BLaER1 (cell line): ENCODE measurements around the gene NAT14.
"Not testable (repeated sequence)": the region's sequence is repeated elsewhere in the genome, so short reads cannot be mapped to it uniquely, and the experiment has no call there.

Experiments used
- H3K27ac ChIP-seq: shearing (Covaris generic); formaldehyde crosslinking; 2 replicates; pipeline ENCODE4 v1.8.1; 2022
- H3K27me3 ChIP-seq: shearing (Covaris generic); formaldehyde crosslinking; 2 replicates; pipeline ENCODE4 v1.8.1; 2022
- H3K36me3 ChIP-seq: shearing (Covaris generic); formaldehyde crosslinking; 2 replicates; pipeline ENCODE4 v1.8.1; 2022
- H3K4me1 ChIP-seq: shearing (Covaris generic); formaldehyde crosslinking; 2 replicates; pipeline ENCODE4 v1.8.1; 2022
- H3K4me2 ChIP-seq: shearing (Covaris generic); formaldehyde crosslinking; 2 replicates; pipeline ENCODE4 v1.8.1; 2022
- H3K4me3 ChIP-seq: shearing (Covaris generic); formaldehyde crosslinking; 2 replicates; pipeline ENCODE4 v1.8.1; 2022
- H3K9ac ChIP-seq: shearing (Covaris generic); formaldehyde crosslinking; 2 replicates; pipeline ENCODE4 v1.8.1; 2022
- H3K9me3 ChIP-seq: shearing (Covaris generic); formaldehyde crosslinking; 2 replicates; pipeline ENCODE4 v1.8.1; 2022
- H4K20me1 ChIP-seq: shearing (Covaris generic); formaldehyde crosslinking; 2 replicates; pipeline ENCODE4 v1.8.1; 2022
- Cebpa-rat ChIP-seq: shearing (Covaris generic); IDR thresholded peaks from 2 replicates; pipeline ENCODE4 v1.8.1; 2022

NAT14 gene

DNA sequence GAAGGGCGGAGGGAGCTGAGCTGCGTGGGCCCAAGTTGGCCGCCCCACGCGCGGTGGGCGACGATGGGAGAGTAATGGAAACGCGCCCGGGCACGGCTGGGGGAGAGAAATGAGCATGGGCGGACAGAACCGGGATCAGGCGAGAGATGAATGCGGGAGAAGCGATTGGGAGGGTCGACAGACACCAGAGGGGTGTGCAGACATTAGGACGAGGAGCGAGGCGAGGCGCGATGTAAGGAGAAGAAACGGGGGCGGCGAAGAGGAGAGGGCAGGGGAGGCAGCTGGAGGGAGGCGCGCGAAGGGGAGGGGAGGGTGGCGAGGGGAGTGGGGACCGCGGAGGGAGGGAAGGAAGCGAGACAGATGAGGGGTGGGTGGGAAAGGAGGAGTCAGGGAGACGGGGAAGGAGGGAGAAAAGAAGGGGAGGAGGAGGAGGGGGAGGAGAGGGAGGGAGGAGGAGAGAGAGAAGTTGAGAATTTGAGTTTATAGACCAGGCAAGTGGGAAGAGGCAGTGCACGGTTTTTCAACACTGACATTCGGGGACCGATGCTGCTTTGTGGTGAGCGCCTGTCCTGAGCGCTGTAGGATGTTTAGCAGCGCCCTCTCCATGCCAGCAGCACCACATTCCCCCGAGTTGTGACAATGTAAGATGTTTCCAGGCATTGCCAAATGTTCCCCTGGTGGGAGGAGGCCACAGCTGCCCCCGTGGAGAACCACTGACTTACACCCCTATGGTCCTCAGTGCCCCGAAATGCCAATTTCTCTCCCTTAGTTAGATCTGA lies 41.8 kb upstream of the NAT14 start, which contains the start of gene SHISA7:
SHISA7 (minus strand) TSS at position 256 of the 779 bp plus-strand sequence. CDS start 437 bp downstream, outside the sequence.
- Histone ChIP-seq H3K36me3 (no peaks in the 10 kb centered on the region), H3K9ac (no peak within 1 kb of the TSS), H3K4me3 (no peak within 1 kb of the TSS), H4K20me1 (peaks cover 20% of the 10 kb centered on the region; the same call in 1 of the 2 replicates), H3K27me3 (peaks cover 96% of the 10 kb centered on the region), H3K9me3 (0 out of 2 replicates have a peak, but pooled peaks cover 7% of the 10 kb centered on the region), H3K4me2 (no peak within 1 kb of the TSS), H3K27ac (no peak within 1 kb of the TSS), H3K4me1 (peaks cover 13% of the 10 kb centered on the region; the same call in 1 of the 2 replicates)
- no peak for TF ChIP-seq Cebpa-rat

- H3K4me1 ChIP-seq, result peaks cover 13% of the 10 kb centered on the region; the same call in 1 of the 2 replicates
- TF ChIP-seq Cebpa-rat, result no peak
- H4K20me1 ChIP-seq, result peaks cover 17% of the 10 kb centered on the region; the same call in 1 of the 2 replicates
- no peak overlapping the region for H3K27ac ChIP-seq
- no peaks in the 10 kb centered on the region for H3K36me3 ChIP-seq
- no peak overlapping the region for H3K4me2 ChIP-seq
- H3K9me3 ChIP-seq, result 0 out of 2 replicates have a peak, but pooled peaks cover 7% of the 10 kb centered on the region
- no peak overlapping the region for H3K4me3 ChIP-seq
- H3K27me3 ChIP-seq, result peaks cover 89% of the 10 kb centered on the region
- H3K9ac ChIP-seq, result no peak overlapping the region
Measured at GRCh38 chr19:55443824-55444480, 41.0 kb upstream of the NAT14 start.

DNA sequence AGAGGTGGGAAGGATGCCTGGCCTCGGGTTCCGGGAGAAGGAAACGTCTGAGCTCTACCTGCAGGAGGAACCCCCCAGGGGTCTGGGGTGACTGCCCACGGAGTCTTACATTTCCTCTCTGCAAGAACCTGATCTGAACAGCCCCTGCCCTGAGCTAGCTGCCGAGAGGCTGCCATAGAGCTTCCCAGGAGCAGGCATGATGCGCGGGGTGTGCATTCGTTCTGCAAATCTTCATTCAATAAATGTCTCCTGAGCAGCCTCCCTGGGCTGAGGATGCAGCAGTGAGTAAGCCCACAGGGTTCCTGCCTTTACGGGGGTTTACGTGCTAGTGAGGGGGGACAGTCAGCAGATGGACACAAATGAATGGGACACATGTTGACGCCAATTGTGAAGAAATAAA lies 40.3 kb upstream of the NAT14 start:
- Histone ChIP-seq H3K9ac (no peak overlapping the region), H3K27me3 (peaks cover 89% of the 10 kb centered on the region), H3K4me1 (peaks cover 13% of the 10 kb centered on the region; the same call in 1 of the 2 replicates), H3K27ac (no peak overlapping the region), H3K4me2 (no peak overlapping the region), H3K4me3 (no peak overlapping the region), H3K9me3 (0 out of 2 replicates have a peak, but pooled peaks cover 7% of the 10 kb centered on the region), H4K20me1 (peaks cover 10% of the 10 kb centered on the region; the same call in 1 of the 2 replicates), H3K36me3 (no peaks in the 10 kb centered on the region)
- no peak for TF ChIP-seq Cebpa-rat

GRCh38 chr19:55446060-55446459 lies 38.9 kb upstream of the NAT14 start:
- H3K4me1 ChIP-seq, result peaks cover 8% of the 10 kb centered on the region; the same call in 1 of the 2 replicates
- no peak for TF ChIP-seq Cebpa-rat
- H3K4me2 ChIP-seq, result no peak overlapping the region
- no peak overlapping the region for H3K27ac ChIP-seq
- H4K20me1 ChIP-seq, result 0 out of 2 replicates have a peak, but pooled peaks cover 8% of the 10 kb centered on the region
- H3K4me3 ChIP-seq, result no peak overlapping the region
- H3K36me3 ChIP-seq, result no peaks in the 10 kb centered on the region
- H3K27me3 ChIP-seq, result peaks cover 89% of the 10 kb centered on the region
- no peaks in the 10 kb centered on the region for H3K9me3 ChIP-seq
- H3K9ac ChIP-seq, result no peak overlapping the region

DNA sequence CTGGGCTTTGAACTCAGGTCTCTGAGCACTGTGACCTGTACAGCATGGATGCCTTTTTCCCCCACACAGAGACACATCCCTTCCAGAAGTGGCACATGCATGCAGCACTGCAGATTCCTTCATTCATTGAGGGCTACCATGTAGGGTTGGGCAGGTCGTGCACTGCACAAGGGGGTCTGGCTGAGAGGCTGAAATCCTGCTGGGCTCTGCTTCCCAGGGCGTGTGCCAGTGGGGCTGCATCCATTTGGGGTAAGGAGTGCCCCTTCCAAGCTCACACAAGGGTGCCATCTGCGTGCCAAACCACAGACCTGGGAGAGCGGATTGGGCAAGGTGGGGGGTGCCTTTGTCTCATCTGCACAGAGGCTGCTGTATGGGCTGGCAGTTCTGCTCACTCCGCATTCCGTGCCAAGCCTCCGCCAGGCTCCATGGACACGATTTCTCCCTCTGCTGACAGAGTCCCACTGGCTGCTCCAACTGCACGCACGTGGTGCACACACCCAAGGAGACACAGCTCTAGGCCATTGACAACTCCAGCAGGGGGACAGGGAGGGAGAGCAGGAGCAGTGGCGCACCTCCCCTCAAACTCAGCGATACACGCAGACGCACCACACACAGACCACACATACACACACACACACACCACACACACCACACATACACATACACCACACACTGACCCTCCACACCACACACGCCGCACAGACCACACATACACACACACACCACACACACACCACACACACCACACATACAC lies 37.4 kb upstream of the NAT14 start:
- Histone ChIP-seq H3K9ac (no peak overlapping the region), H3K27me3 (peaks cover 89% of the 10 kb centered on the region), H3K4me2 (no peak overlapping the region), H3K9me3 (no peaks in the 10 kb centered on the region), H3K27ac (no peak overlapping the region), H3K36me3 (no peaks in the 10 kb centered on the region), H3K4me3 (no peak overlapping the region), H3K4me1 (peaks cover 8% of the 10 kb centered on the region), H4K20me1 (peaks cover 8% of the 10 kb centered on the region)
- no peak for TF ChIP-seq Cebpa-rat

GRCh38 chr19:55448175-55448490 lies 36.9 kb upstream of the NAT14 start:
- Histone ChIP-seq H4K20me1 (peaks cover 10% of the 10 kb centered on the region), H3K27me3 (peaks cover 89% of the 10 kb centered on the region)
- not testable (repeated sequence) for H3K9ac ChIP-seq, H3K27ac ChIP-seq, H3K4me3 ChIP-seq, H3K4me2 ChIP-seq, H3K9me3 ChIP-seq, H3K4me1 ChIP-seq, H3K36me3 ChIP-seq

GRCh38 chr19:55449469-55449868 lies 35.5 kb upstream of the NAT14 start:
- no peak overlapping the region for H3K9ac ChIP-seq
- H4K20me1 ChIP-seq, result peaks cover 24% of the 10 kb centered on the region
- H3K4me3 ChIP-seq, result no peak overlapping the region
- H3K36me3 ChIP-seq, result peaks cover 6% of the 10 kb centered on the region
- H3K27me3 ChIP-seq, result peaks cover 86% of the 10 kb centered on the region
- H3K9me3 ChIP-seq, result no peaks in the 10 kb centered on the region; the same call in 1 of the 2 replicates
- H3K27ac ChIP-seq, result no peak overlapping the region
- no peak for TF ChIP-seq Cebpa-rat
- H3K4me1 ChIP-seq, result peaks cover 9% of the 10 kb centered on the region
- H3K4me2 ChIP-seq, result no peak overlapping the region

DNA sequence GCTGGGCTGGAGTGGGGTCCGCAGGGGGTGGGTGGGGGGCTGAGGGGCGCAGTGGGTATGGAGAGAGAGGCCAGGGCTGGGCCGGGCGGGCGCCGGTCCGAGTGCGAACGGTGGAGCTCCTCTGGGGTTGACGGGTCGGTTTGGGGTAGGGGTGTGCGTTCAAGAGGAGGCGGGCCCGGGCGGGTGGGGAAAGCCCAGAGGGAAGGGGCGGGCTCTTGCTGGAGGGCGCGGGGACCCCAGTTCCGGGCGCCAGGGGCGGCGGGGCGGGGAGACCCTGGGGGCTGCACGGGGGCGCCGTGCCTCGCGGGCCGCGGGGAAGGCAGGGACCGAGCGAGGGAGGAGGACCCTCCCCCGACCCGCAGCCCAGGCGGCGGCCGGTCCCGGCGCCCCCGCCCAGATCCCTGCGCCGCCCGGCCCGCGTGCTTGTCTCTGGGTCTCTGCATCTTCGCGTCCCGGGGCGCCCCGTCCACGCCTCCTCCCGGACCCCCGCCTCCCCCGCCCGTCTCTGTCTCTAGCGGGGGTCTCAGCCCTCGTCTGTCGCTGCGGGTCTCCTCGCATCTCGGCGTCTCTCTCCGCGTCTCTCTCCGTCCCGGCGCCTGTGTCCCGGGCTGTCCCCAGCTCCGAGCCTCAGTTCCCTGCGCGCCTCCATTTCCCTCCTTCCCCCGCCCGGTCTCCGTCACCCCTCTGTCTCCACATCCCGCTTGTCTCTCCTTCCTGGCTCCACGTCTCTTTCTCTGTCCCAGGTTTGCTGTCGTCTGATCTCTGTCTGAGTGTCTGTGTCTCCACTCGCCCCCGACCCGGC lies 33.6 kb upstream of the NAT14 start:
- H3K27me3 ChIP-seq, result peaks cover 68% of the 10 kb centered on the region

More for the DNA sequence above, 33.6 kb upstream of the NAT14 start:
- TF ChIP-seq Cebpa-rat, result no peak
- Histone ChIP-seq H3K4me1 (peaks cover 9% of the 10 kb centered on the region), H3K4me2 (peak overlapping the region; percentile 89), H3K9ac (no peak overlapping the region), H3K4me3 (peak overlapping the region; percentile 62), H3K27ac (no peak overlapping the region), H4K20me1 (peaks cover 39% of the 10 kb centered on the region), H3K9me3 (no peaks in the 10 kb centered on the region; the same call in 1 of the 2 replicates), H3K36me3 (peaks cover 23% of the 10 kb centered on the region)
